K562 (cell line): ENCODE results near the gene ZNF385D. TPM values are rescaled to one million over a fixed set of nuclear protein-coding genes. Genes with fewer than 3 reads are reported as not detected.

Source experiments
- ATAC-seq: fragments of 200-7000 bp; cut with Tn5 transposase; 3 replicates; pipeline ENCODE4 v1.9.1; 2020; ENCODE audit warnings: moderate library complexity
- BruUV-seq: library from RNA; stranded (reverse); fragments of 400-500 nt; replicated peaks from 2 replicates; lab custom pipeline; 2021; lab: Mats Ljungman, UMichigan
- CTCF ChIA-PET: fragments of 300-600 bp; formaldehyde crosslinking; extraction: SDS; loops from one replicate; lab custom pipeline; 2021; ENCODE audit warnings: low intra/inter-chr PET ratio; lab: Yijun Ruan, JAX
- POLR2A ChIA-PET: fragments of 300-600, 350-650 bp; sonication (Branson Sonifier 250); formaldehyde crosslinking; extraction: SDS; loops from one replicate; lab custom pipeline; 2021; ENCODE audit warnings: antibody characterized with exemption, inconsistent platforms; lab: Yijun Ruan, JAX
- DNase-seq, 4 experiments: peaks; one replicate each; pipeline versions ENCODE4 v3.0.0 to v3.0.0-alpha.2; 2011 to 2018; ENCODE audit warnings: low spot score in 3 of 4, mixed read lengths in 3 of 4; ENCODE audit errors: extremely low read depth in 1 of 4
- FAIRE-seq: peaks from 2 replicates; lab custom pipeline; 2011; peaks lifted over from hg19 to GRCh38; lab: Jason Lieb, UNC
- H2AFZ ChIP-seq: 2 replicates; pipeline ENCODE4 v1.6.0; 2011; ENCODE audit warnings: low read depth, low read length, control low read depth, inconsistent platforms
- H3K27ac ChIP-seq: fragments of 200-600 bp; 3 replicates; pipeline ENCODE4 v1.8.0; 2011; ENCODE audit warnings: low read depth, mild to moderate bottlenecking, control low read depth, inconsistent platforms, low read length, moderate library complexity, mixed read lengths; ENCODE audit errors: extremely low read depth
- H3K27me3 ChIP-seq, 2 experiments: fragments of 300-600 bp in 1 of 2; 2 replicates in 1 of 2; 3 replicates in 1 of 2; pipeline versions ENCODE4 v1.6.0 to v1.8.0; 2011; ENCODE audit warnings: inconsistent platforms in 2 of 2, low read length in 2 of 2, mild to moderate bottlenecking in 1 of 2, mixed read lengths in 1 of 2, moderate library complexity in 1 of 2; ENCODE audit not compliant: control insufficient read depth in 2 of 2, insufficient read depth in 2 of 2
- H3K36me3 ChIP-seq: fragments of 300-600 bp; 3 replicates; pipeline ENCODE4 v1.8.0; 2011; ENCODE audit warnings: mild to moderate bottlenecking, low read length, inconsistent platforms; ENCODE audit not compliant: control insufficient read depth, insufficient read depth
- H3K4me1 ChIP-seq, 2 experiments: fragments of 200-600 bp in 1 of 2; replicated peaks in 1 of 2; 2 replicates in 1 of 2; 3 replicates in 1 of 2; pipeline versions ENCODE4 v1.5.1 to v1.8.0; 2011; ENCODE audit warnings: inconsistent platforms in 2 of 2, low read length in 2 of 2, mild to moderate bottlenecking in 1 of 2, mixed read lengths in 1 of 2, moderate library complexity in 1 of 2; ENCODE audit not compliant: control insufficient read depth in 2 of 2, insufficient read depth in 2 of 2
- H3K4me2 ChIP-seq: 2 replicates; pipeline ENCODE4 v1.6.1; 2011; ENCODE audit warnings: low read length, control low read depth, inconsistent platforms, mixed read lengths; ENCODE audit not compliant: insufficient read depth
- H3K4me3 ChIP-seq: fragments of 200-600 bp; sonication (generic), shearing (Covaris generic); 2 replicates; pipeline ENCODE4 v1.5.1; 2016; ENCODE audit warnings: control low read depth, inconsistent platforms
- H3K79me2 ChIP-seq: fragments of 200-600 bp; 3 replicates; pipeline ENCODE4 v1.8.0; 2011; ENCODE audit warnings: low read length, inconsistent platforms; ENCODE audit not compliant: control insufficient read depth, insufficient read depth
- H3K9ac ChIP-seq, 2 experiments: 2 replicates each; pipeline versions ENCODE4 v1.6.0 to v1.6.1; 2011; ENCODE audit warnings: low read depth in 2 of 2, low read length in 2 of 2, control low read depth in 1 of 2, inconsistent platforms in 1 of 2, mild to moderate bottlenecking in 1 of 2, mixed read lengths in 1 of 2; ENCODE audit not compliant: insufficient read depth in 1 of 2
- H3K9me1 ChIP-seq: one replicate; pipeline ENCODE4 v1.6.0; 2011; ENCODE audit warnings: inconsistent platforms, mild to moderate bottlenecking, low read length, moderate library complexity; ENCODE audit not compliant: control insufficient read depth, insufficient read depth
- H3K9me3 ChIP-seq: replicated peaks from 2 replicates; pipeline ENCODE4 v1.5.1; 2011; ENCODE audit warnings: low read depth, low read length, inconsistent platforms; ENCODE audit not compliant: control insufficient read depth, insufficient read depth
- H4K20me1 ChIP-seq: replicated peaks from 2 replicates; pipeline ENCODE4 v1.6.1; 2011; ENCODE audit warnings: low read length, inconsistent platforms, mixed read lengths; ENCODE audit not compliant: control insufficient read depth, insufficient read depth
- GTF2E2 ChIP-seq: fragments of 200-800 bp; sonication (Bioruptor generic); IDR thresholded peaks from 2 replicates; pipeline ENCODE4 v1.6.1; 2016; ENCODE audit warnings: missing genetic modification characterization, missing compliant biosample characterization
- POLR2AphosphoS2 ChIP-seq: IDR thresholded peaks from 2 replicates; pipeline ENCODE4 v1.6.1; 2012; ENCODE audit warnings: low read length, improper control_type of control experiment
- ZBTB34 ChIP-seq: fragments of 250-450 bp; sonication (Bioruptor Pico); IDR thresholded peaks from 2 replicates; pipeline ENCODE4 v1.8.0; 2021; ENCODE audit warnings: mild to moderate bottlenecking, moderate library complexity
- ZNF3 ChIP-seq: fragments of 250-450 bp; sonication (Bioruptor Pico); IDR thresholded peaks from 2 replicates; pipeline ENCODE4 v1.5.0; 2021; ENCODE audit warnings: mild to moderate bottlenecking, moderate library complexity
- WGBS: fragments of 100-300 bp; shearing (Covaris generic); methylation state at CpG from one replicate; pipeline ENCODE4 v1.1.6; 2016; ENCODE audit warnings: low coverage, mixed read lengths; ENCODE audit not compliant: insufficient coverage; ENCODE audit errors: missing lambda C conversion rate; 5-methylcytosine and 5-hydroxymethylcytosine counted together
- in situ Hi-C: fragments of 300-500 bp; cut with MboI; formaldehyde crosslinking; loops from 4 replicates; pipeline ENCODE4 v1.15.0; 2018; ENCODE audit warnings: inconsistent platforms, mixed read lengths
- intact Hi-C: fragments of 100-400 bp; cut with micrococcal nuclease; formaldehyde crosslinking; loops from 2 replicates; pipeline ENCODE4 v1.14.2; 2022
- polyA plus RNA-seq, 8 experiments: library from polyadenylated mRNA; depleted of rRNA in 4 of 8; stranded (reverse) in 5 of 8; unstranded in 3 of 8; fragments of >200 nt; fragmentation: Nextera tagmentation in 2 of 8; fragmentation: Illumina TruSeq in 1 of 8; extraction: Ambion mirVana in 2 of 8; extraction: Trizol in 1 of 8; gene quantifications; 2 replicates each; pipeline versions ENCODE4 v1.2.1 to v1.2.3, GENCODE V29; 2011 to 2014; ENCODE audit warnings: inconsistent platforms in 1 of 8, missing spikeins in 1 of 8
- total RNA-seq, 7 experiments: library from RNA; depleted of rRNA in 6 of 7; stranded (reverse); fragments of >200 nt in 6 of 7; fragmentation: Illumina TruSeq in 2 of 7; extraction: Trizol in 2 of 7; gene quantifications; 2 replicates each; pipeline versions ENCODE4 v1.2.1 to v1.2.3, GENCODE V29; 2011 to 2021; ENCODE audit warnings: low replicate concordance in 1 of 7

Gene ZNF385D
- total and polyA plus RNA-seq, 9 of the 15 experiments (the other 6 are each of a cell fraction or from before 2014, with no cell fraction given), result 0.14 to 1.7 (median 0.51) TPM

GRCh38 chr3:21718943-21719591 is 31.9 kb downstream of the ZNF385D start:
- H3K9me1 ChIP-seq, result no peaks in the 10 kb centered on the region
- intact Hi-C loops, result no loop called here
- no peaks in the 10 kb centered on the region for H4K20me1 ChIP-seq
- ATAC-seq, result no peak
- peak; percentile 29 for FAIRE-seq
- no peaks in the 10 kb centered on the region for H3K79me2 ChIP-seq
- no peak overlapping the region for H2AFZ ChIP-seq
- TF ChIP-seq GTF2E2, result no peak
- no peak for TF ChIP-seq ZBTB34 (CRISPR knock-in tag)
- TF ChIP-seq ZNF3 (CRISPR knock-in tag), result no peak
- TF ChIP-seq POLR2AphosphoS2, result no peak
- H3K9ac ChIP-seq, result no peak overlapping the region
- in situ Hi-C loops, result no loop called here
- ChIA-PET POLR2A (no interaction called here), CTCF (no interaction called here)
- H3K27me3 ChIP-seq, result no peaks in the 10 kb centered on the region
- no peak overlapping the region for H3K27ac ChIP-seq
- H3K9me3 ChIP-seq, result 0 out of 2 replicates have a peak, but pooled peaks cover 3% of the 10 kb centered on the region
- BruUV-seq, result no TSS peak
- no peaks in the 10 kb centered on the region for H3K4me1 ChIP-seq
- 27% methylated on average over 6 of the region's 6 CpGs for WGBS
- no peaks in the 10 kb centered on the region for H3K36me3 ChIP-seq
- H3K4me3 ChIP-seq, result no peak overlapping the region
- DNase-seq, result no peak
- H3K4me2 ChIP-seq, result no peak overlapping the region
